IMR-90 (cell line): ENCODE results near the gene RBMS3. TPM values are rescaled to one million over a fixed set of nuclear protein-coding genes. Genes with fewer than 3 reads are reported as not detected.
A peak's percentile ranks its signal among the peaks of the same experiment; 100 is the strongest.

ENCODE experiments used
- ATAC-seq: fragments of 200-7000 bp; cut with Tn5 transposase; 2 replicates; pipeline ENCODE4 v1.9.1; 2020; ENCODE audit warnings: low read depth, mild to moderate bottlenecking, moderate library complexity
- BruUV-seq: library from RNA; stranded (reverse); fragments of 400-500 nt; replicated peaks from 2 replicates; lab custom pipeline; 2021; lab: Mats Ljungman, UMichigan
- CTCF ChIA-PET: fragments of 300-600 bp; formaldehyde crosslinking; extraction: SDS; loops from one replicate; lab custom pipeline; 2021; ENCODE audit warnings: antibody characterized with exemption; lab: Yijun Ruan, JAX
- POLR2A ChIA-PET: fragments of 300-600 bp; sonication (Branson Sonifier 250); formaldehyde crosslinking; loops from one replicate; lab custom pipeline; 2022; ENCODE audit warnings: antibody characterized with exemption; ENCODE audit not compliant: unreplicated experiment; lab: Charles Lee
- DNase-seq: peaks from one replicate; pipeline ENCODE4 v3.0.0; 2013
- H2AFZ ChIP-seq: replicated peaks from 2 replicates; pipeline ENCODE3; 2013; ENCODE audit warnings: low read length, mild to moderate bottlenecking; ENCODE audit not compliant: poor library complexity
- H2AK5ac ChIP-seq: 2 replicates; pipeline ENCODE4 v1.6.1; 2013; ENCODE audit warnings: low read depth, low read length, inconsistent platforms
- H2AK9ac ChIP-seq: replicated peaks from 2 replicates; pipeline ENCODE3; 2013; ENCODE audit warnings: mild to moderate bottlenecking, low read depth, low read length, moderate library complexity; ENCODE audit not compliant: poor library complexity
- H2BK120ac ChIP-seq: 2 replicates; pipeline ENCODE4 v1.6.1; 2013; ENCODE audit warnings: low read depth, low read length, inconsistent platforms
- H2BK15ac ChIP-seq: 3 replicates; pipeline ENCODE4 v1.6.1; 2013; ENCODE audit warnings: low read depth, low read length, inconsistent platforms
- H2BK20ac ChIP-seq: 2 replicates; pipeline ENCODE4 v1.6.1; 2013; ENCODE audit warnings: low read depth, mild to moderate bottlenecking, inconsistent platforms, low read length, moderate library complexity
- H2BK5ac ChIP-seq: 2 replicates; pipeline ENCODE4 v1.6.1; 2013; ENCODE audit warnings: mild to moderate bottlenecking, low read depth, low read length, inconsistent platforms; ENCODE audit not compliant: poor library complexity, severe bottlenecking
- H3K14ac ChIP-seq: replicated peaks from 2 replicates; pipeline ENCODE4 v1.6.1; 2013; ENCODE audit warnings: low read depth, low read length, inconsistent platforms
- H3K18ac ChIP-seq: 2 replicates; pipeline ENCODE4 v1.6.1; 2013; ENCODE audit warnings: low read depth, low read length, control low read depth
- H3K23ac ChIP-seq: 2 replicates; pipeline ENCODE4 v1.6.1; 2013; ENCODE audit warnings: low read depth, low read length, inconsistent platforms
- H3K27ac ChIP-seq: 2 replicates; pipeline ENCODE4 v1.5.1; 2013; ENCODE audit warnings: mild to moderate bottlenecking, control low read depth, low read length; ENCODE audit not compliant: insufficient read depth
- H3K27me3 ChIP-seq: 2 replicates; pipeline ENCODE4 v1.6.1; 2013; ENCODE audit warnings: low read length; ENCODE audit not compliant: control insufficient read depth, insufficient read depth
- H3K36me3 ChIP-seq: 2 replicates; pipeline ENCODE4 v1.6.1; 2013; ENCODE audit warnings: low read length, mixed read lengths; ENCODE audit not compliant: control insufficient read depth, insufficient read depth
- H3K4ac ChIP-seq: 2 replicates; pipeline ENCODE4 v1.6.1; 2013; ENCODE audit warnings: low read depth, low read length, inconsistent platforms
- H3K4me1 ChIP-seq: 2 replicates; pipeline ENCODE4 v1.6.1; 2013; ENCODE audit warnings: low read length, mixed read lengths; ENCODE audit not compliant: control insufficient read depth, insufficient read depth
- H3K4me2 ChIP-seq: 2 replicates; pipeline ENCODE4 v1.6.1; 2013; ENCODE audit warnings: low read depth, mild to moderate bottlenecking, control low read depth, low read length, moderate library complexity
- H3K4me3 ChIP-seq: 2 replicates; pipeline ENCODE4 v1.5.1; 2013; ENCODE audit warnings: low read depth, mild to moderate bottlenecking, control low read depth, low read length, moderate library complexity; ENCODE audit not compliant: insufficient read depth
- H3K56ac ChIP-seq: 2 replicates; pipeline ENCODE4 v1.6.1; 2013; ENCODE audit warnings: low read length, inconsistent platforms; ENCODE audit not compliant: insufficient read depth; ENCODE audit errors: extremely low read depth
- H3K79me1 ChIP-seq, 2 experiments: 2 replicates each; pipeline ENCODE4 v1.6.1; 2013; ENCODE audit warnings: low read length in 2 of 2, inconsistent platforms in 1 of 2, low read depth in 1 of 2
- H3K9ac ChIP-seq: 2 replicates; pipeline ENCODE4 v1.6.1; 2013; ENCODE audit warnings: low read depth, low read length, control low read depth
- H3K9me1 ChIP-seq: 2 replicates; pipeline ENCODE4 v1.6.1; 2013; ENCODE audit warnings: low read length, inconsistent platforms; ENCODE audit not compliant: insufficient read depth
- H3K9me3 ChIP-seq: 2 replicates; pipeline ENCODE4 v1.6.1; 2013; ENCODE audit warnings: low read length; ENCODE audit not compliant: control insufficient read depth, insufficient read depth
- H4K20me1 ChIP-seq: 2 replicates; pipeline ENCODE4 v1.6.1; 2013; ENCODE audit warnings: low read length, inconsistent platforms; ENCODE audit not compliant: insufficient read depth
- H4K5ac ChIP-seq: 2 replicates; pipeline ENCODE4 v1.6.1; 2013; ENCODE audit warnings: mild to moderate bottlenecking, low read depth, low read length, control low read depth
- H4K8ac ChIP-seq, 2 experiments: 2 replicates each; pipeline ENCODE4 v1.6.1; 2013; ENCODE audit warnings: low read depth in 2 of 2, low read length in 2 of 2, control low read depth in 1 of 2, inconsistent platforms in 1 of 2
- H4K91ac ChIP-seq: 2 replicates; pipeline ENCODE4 v1.6.1; 2013; ENCODE audit warnings: low read depth, low read length, inconsistent platforms; ENCODE audit not compliant: insufficient read depth
- BHLHE40 ChIP-seq: fragments of 150-350 bp; IDR thresholded peaks from 2 replicates; pipeline ENCODE4 v1.6.1; 2016; ENCODE audit warnings: mild to moderate bottlenecking, low read depth, low read length
- CHD1 ChIP-seq: IDR thresholded peaks from 2 replicates; pipeline ENCODE4 v1.6.1; 2012; ENCODE audit warnings: low read depth, low read length, improper control_type of control experiment
- FOS ChIP-seq: fragments of 150-350 bp; IDR thresholded peaks from 2 replicates; pipeline ENCODE4 v1.6.1; 2016; ENCODE audit warnings: low read depth, low read length
- MAFK ChIP-seq: IDR thresholded peaks from 2 replicates; pipeline ENCODE4 v1.6.1; 2012; ENCODE audit warnings: low read depth, low read length, improper control_type of control experiment
- MAZ ChIP-seq: IDR thresholded peaks from 2 replicates; pipeline ENCODE4 v1.6.1; 2012; ENCODE audit warnings: low read depth, mild to moderate bottlenecking, low read length, improper control_type of control experiment, moderate library complexity, borderline replicate concordance
- POLR2A ChIP-seq: IDR thresholded peaks from 2 replicates; pipeline ENCODE4 v1.6.1; 2012; ENCODE audit warnings: mild to moderate bottlenecking, low read depth, low read length
- RAD21 ChIP-seq: IDR thresholded peaks from 2 replicates; pipeline ENCODE4 v1.6.1; 2012; ENCODE audit warnings: low read length, improper control_type of control experiment
- RCOR1 ChIP-seq: IDR thresholded peaks from 2 replicates; pipeline ENCODE4 v1.6.1; 2012; ENCODE audit warnings: mild to moderate bottlenecking, low read length, improper control_type of control experiment; ENCODE audit not compliant: insufficient replicate concordance
- USF2 ChIP-seq: fragments of 150-350 bp; IDR thresholded peaks from 2 replicates; pipeline ENCODE4 v1.6.1; 2017; ENCODE audit warnings: mild to moderate bottlenecking, antibody characterized with exemption, low read length, low read depth
- dilution Hi-C: fragments of 300-500 bp; cut with HindIII; formaldehyde crosslinking; loops from one replicate; pipeline ENCODE4 v1.14.3; 2018; ENCODE audit warnings: low sequenced_read_pairs; ENCODE audit not compliant: unreplicated experiment
- in situ Hi-C: fragments of 300-500 bp; cut with MboI; formaldehyde crosslinking; loops from 3 replicates; pipeline ENCODE4 v1.14.3; 2019; ENCODE audit warnings: low sequenced_read_pairs, inconsistent platforms, mixed read lengths
- intact Hi-C: fragments of 100-400 bp; cut with micrococcal nuclease; formaldehyde crosslinking; loops from 2 replicates; pipeline ENCODE4 v1.10.0; 2022
- polyA plus RNA-seq, 3 experiments: library from polyadenylated mRNA; depleted of rRNA; stranded (reverse); fragments of >200 nt; gene quantifications; 2 replicates each; pipeline ENCODE4 v1.2.3, GENCODE V29; 2012; ENCODE audit warnings: low replicate concordance in 1 of 3
- total RNA-seq: library from RNA; depleted of rRNA; stranded (reverse); fragments of >200 nt; gene quantifications from 2 replicates; pipeline ENCODE4 v1.2.3, GENCODE V29; 2012
- TF ChIP-seq, protein P1 (sequence below): fragments of 150-350 bp; IDR thresholded peaks from 2 replicates; pipeline ENCODE4 v1.6.1; 2016; ENCODE audit warnings: low read depth, mild to moderate bottlenecking, low read length, moderate library complexity, borderline replicate concordance

The RBMS3 gene
- total and polyA plus RNA-seq, 2 of the 4 experiments (the other 2 are of a cell fraction), result 15.2 to 127 TPM

GRCh38 chr3:29373131-29373680, 92.3 kb downstream of the RBMS3 start:
- H2BK120ac ChIP-seq, result no peak overlapping the region
- no peak overlapping the region for H3K27ac ChIP-seq
- no peak overlapping the region; the same call in 1 of the 2 replicates for H3K14ac ChIP-seq
- no peak overlapping the region for H3K4ac ChIP-seq
- H2BK15ac ChIP-seq, result no peak overlapping the region
- no peak overlapping the region for H2AFZ ChIP-seq
- H4K20me1 ChIP-seq, result peaks cover 16% of the 10 kb centered on the region
- H3K18ac ChIP-seq, result no peak overlapping the region
- H2AK9ac ChIP-seq, result no peak overlapping the region
- no peak overlapping the region for H4K8ac ChIP-seq
- H2BK20ac ChIP-seq, result no peak overlapping the region
- ATAC-seq, result peak; percentile 68
- no peak overlapping the region for H3K23ac ChIP-seq
- no peak for TF ChIP-seq RCOR1
- TF ChIP-seq BHLHE40, result no peak
- no peak for TF ChIP-seq FOS
- no peak for TF ChIP-seq POLR2A
- no peak for TF ChIP-seq MAZ
- TF ChIP-seq MAFK, result no peak
- no peak for TF ChIP-seq CHD1
- TF ChIP-seq RAD21, result no peak
- TF ChIP-seq, protein P1, sequence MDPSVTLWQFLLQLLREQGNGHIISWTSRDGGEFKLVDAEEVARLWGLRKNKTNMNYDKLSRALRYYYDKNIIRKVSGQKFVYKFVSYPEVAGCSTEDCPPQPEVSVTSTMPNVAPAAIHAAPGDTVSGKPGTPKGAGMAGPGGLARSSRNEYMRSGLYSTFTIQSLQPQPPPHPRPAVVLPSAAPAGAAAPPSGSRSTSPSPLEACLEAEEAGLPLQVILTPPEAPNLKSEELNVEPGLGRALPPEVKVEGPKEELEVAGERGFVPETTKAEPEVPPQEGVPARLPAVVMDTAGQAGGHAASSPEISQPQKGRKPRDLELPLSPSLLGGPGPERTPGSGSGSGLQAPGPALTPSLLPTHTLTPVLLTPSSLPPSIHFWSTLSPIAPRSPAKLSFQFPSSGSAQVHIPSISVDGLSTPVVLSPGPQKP, result no peak
- TF ChIP-seq USF2, result no peak
- peaks cover 41 to 47% of the 10 kb centered on the region in 2 experiments for H3K79me1 ChIP-seq
- H3K56ac ChIP-seq, result no peak overlapping the region
- peak; percentile 67 for DNase-seq
- no peak overlapping the region for H3K9ac ChIP-seq
- no peak overlapping the region for H3K4me2 ChIP-seq
- no peaks in the 10 kb centered on the region for H3K27me3 ChIP-seq
- no peaks in the 10 kb centered on the region for H3K9me3 ChIP-seq
- intact Hi-C loops (no loop called here), in situ Hi-C loops (no loop called here), dilution Hi-C loops (no loop called here)
- BruUV-seq, result no TSS peak
- H4K91ac ChIP-seq, result no peak overlapping the region
- H2BK5ac ChIP-seq, result no peak overlapping the region
- no peaks in the 10 kb centered on the region; the same call in 1 of the 2 replicates for H3K4me1 ChIP-seq
- POLR2A ChIA-PET, result no interaction called here
- H4K5ac ChIP-seq, result no peak overlapping the region
- H3K9me1 ChIP-seq, result 0 out of 2 replicates have a peak, but pooled peaks cover 3% of the 10 kb centered on the region
- no peaks in the 10 kb centered on the region; the same call in 1 of the 2 replicates for H3K36me3 ChIP-seq
- no peak overlapping the region for H2AK5ac ChIP-seq
- H3K4me3 ChIP-seq, result no peak overlapping the region
- CTCF ChIA-PET, result no interaction called here
